Activated CD4-positive, alpha-beta memory T cell treated with anti-CD3 and anti-CD28 coated beads for 36 hours (primary cell): ENCODE measurements around the gene AWAT2. TPM values are rescaled to one million over a fixed set of nuclear protein-coding genes. Genes with fewer than 3 reads are reported as not detected.

Experiments used
- CTCF ChIA-PET: fragments of 350-600 bp; sonication (Branson Sonifier 250); formaldehyde crosslinking; loops from one replicate; lab custom pipeline; 2021; ENCODE audit warnings: antibody characterized with exemption, inconsistent platforms; lab: Charles Lee
- POLR2A ChIA-PET: fragments of 350-600 bp; sonication (Branson Sonifier 250); formaldehyde crosslinking; loops from one replicate; lab custom pipeline; 2021; ENCODE audit warnings: antibody characterized with exemption; lab: Charles Lee
- DNase-seq: peaks from one replicate; pipeline ENCODE4 v3.0.0-alpha.2; 2020
- H3K27ac Mint-ChIP-seq: one replicate; pipeline ENCODE4 v1.8.0; 2021; ENCODE audit warnings: mixed read lengths
- H3K27me3 Mint-ChIP-seq: one replicate; pipeline ENCODE4 v1.8.0; 2021; ENCODE audit warnings: mixed read lengths
- H3K36me3 Mint-ChIP-seq: one replicate; pipeline ENCODE4 v1.8.0; 2021; ENCODE audit warnings: mixed read lengths
- H3K4me1 Mint-ChIP-seq: one replicate; pipeline ENCODE4 v1.8.0; 2021; ENCODE audit warnings: low read depth, mixed read lengths
- H3K4me3 Mint-ChIP-seq: one replicate; pipeline ENCODE4 v1.8.0; 2021; ENCODE audit warnings: mild to moderate bottlenecking, mixed read lengths
- H3K9me3 Mint-ChIP-seq: one replicate; pipeline ENCODE4 v1.8.0; 2021; ENCODE audit warnings: mixed read lengths
- intact Hi-C: fragments of 100-400 bp; cut with micrococcal nuclease; formaldehyde crosslinking; loops from one replicate; pipeline ENCODE4 v1.15.1; 2023
- total RNA-seq, 2 experiments: library from RNA; stranded (reverse); gene quantifications; one replicate each; pipeline ENCODE4 v1.2.3, GENCODE V29; 2021

Gene AWAT2
- total RNA-seq, 2 experiments from 2014 or later, result not detected

DNA sequence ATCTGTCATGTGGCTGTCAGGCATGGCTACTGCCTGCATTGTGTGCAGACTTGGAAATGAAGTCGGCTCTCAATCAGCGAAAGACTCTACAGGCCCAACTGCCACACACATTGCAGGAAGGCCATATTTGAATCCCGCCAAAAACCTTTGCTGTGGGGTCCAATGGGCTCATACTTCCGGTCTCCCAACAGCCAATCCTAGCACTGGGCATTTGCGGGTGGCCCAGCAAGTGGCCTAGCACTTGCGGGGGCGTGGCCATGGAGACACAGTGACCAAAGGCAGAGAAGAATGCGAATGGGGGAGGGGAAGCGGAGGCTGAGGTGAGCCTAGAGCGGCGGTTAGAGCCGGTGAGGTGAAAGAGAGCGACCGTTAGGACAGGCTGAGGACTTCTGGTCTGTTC, 12.3 kb upstream of the AWAT2 start, which contains the start of gene OTUD6A:
Gene OTUD6A (plus strand): TSS at position 382 of the 400 bp plus-strand sequence. CDS start 68 bp downstream, outside the sequence.
- POLR2A ChIA-PET, result no interaction called here
- H3K27ac Mint-ChIP-seq, result no peak within 1 kb of the TSS
- intact Hi-C loops, result no loop called here
- H3K9me3 Mint-ChIP-seq, result no peaks in the 10 kb centered on the region
- no peak within 1 kb of the TSS for H3K4me3 Mint-ChIP-seq
- no peaks in the 10 kb centered on the region for H3K4me1 Mint-ChIP-seq
- H3K36me3 Mint-ChIP-seq, result no peaks in the 10 kb centered on the region
- DNase-seq, result no peak
- H3K27me3 Mint-ChIP-seq, result no peaks in the 10 kb centered on the region
- CTCF ChIA-PET, result no interaction called here

DNA sequence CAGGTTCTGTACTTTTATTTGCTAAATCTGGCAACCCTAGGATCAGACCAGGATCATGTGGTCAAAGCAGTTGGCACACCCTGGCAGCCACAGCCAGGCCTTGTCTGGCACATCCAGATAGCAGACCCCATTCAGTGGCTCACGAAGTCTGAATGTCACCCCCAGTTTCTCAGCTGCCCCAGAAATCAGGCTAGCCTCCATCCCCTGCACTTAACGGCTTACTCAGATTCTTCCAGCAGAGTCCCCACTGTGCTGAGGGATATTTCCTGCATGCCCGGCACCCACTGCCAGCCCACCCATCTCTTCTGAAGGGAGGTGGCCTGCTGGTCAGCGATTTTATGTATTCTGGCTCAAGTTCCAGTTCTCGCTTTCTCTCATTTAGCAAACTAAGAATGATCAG, 4.7 kb upstream of the AWAT2 start:
- no peaks in the 10 kb centered on the region for H3K27me3 Mint-ChIP-seq
- no peaks in the 10 kb centered on the region for H3K4me1 Mint-ChIP-seq
- no peak overlapping the region for H3K4me3 Mint-ChIP-seq
- CTCF ChIA-PET, result no interaction called here
- H3K27ac Mint-ChIP-seq, result no peak overlapping the region
- H3K36me3 Mint-ChIP-seq, result no peaks in the 10 kb centered on the region
- POLR2A ChIA-PET, result no interaction called here
- intact Hi-C loops, result no loop called here
- no peak for DNase-seq
- no peaks in the 10 kb centered on the region for H3K9me3 Mint-ChIP-seq

- no peak for DNase-seq
- Mint-ChIP-seq H3K4me3 (no peak overlapping the region), H3K9me3 (no peaks in the 10 kb centered on the region), H3K27me3 (no peaks in the 10 kb centered on the region), H3K27ac (no peak overlapping the region), H3K36me3 (no peaks in the 10 kb centered on the region), H3K4me1 (no peaks in the 10 kb centered on the region)
- intact Hi-C loops, result no loop called here
- CTCF ChIA-PET, result no interaction called here
- POLR2A ChIA-PET, result no interaction called here
Measured at GRCh38 chrX:70052895-70053615, 3.3 kb upstream of the AWAT2 start.

GRCh38 chrX:70049406-70049805, 332 bp downstream of the AWAT2 start:
- intact Hi-C loops, result no loop called here
- no peak for DNase-seq
- H3K4me3 Mint-ChIP-seq, result no peak overlapping the region
- no peaks in the 10 kb centered on the region for H3K36me3 Mint-ChIP-seq
- no peaks in the 10 kb centered on the region for H3K4me1 Mint-ChIP-seq
- POLR2A ChIA-PET, result no interaction called here
- no peaks in the 10 kb centered on the region for H3K9me3 Mint-ChIP-seq
- H3K27ac Mint-ChIP-seq, result no peak overlapping the region
- CTCF ChIA-PET, result no interaction called here
- H3K27me3 Mint-ChIP-seq, result no peaks in the 10 kb centered on the region

- CTCF ChIA-PET, result no interaction called here
- H3K9me3 Mint-ChIP-seq, result no peaks in the 10 kb centered on the region
- no peak for DNase-seq
- no peaks in the 10 kb centered on the region for H3K27me3 Mint-ChIP-seq
- no peak overlapping the region for H3K4me3 Mint-ChIP-seq
- no peaks in the 10 kb centered on the region for H3K36me3 Mint-ChIP-seq
- no peak overlapping the region for H3K27ac Mint-ChIP-seq
- POLR2A ChIA-PET, result no interaction called here
- intact Hi-C loops, result no loop called here
- no peaks in the 10 kb centered on the region for H3K4me1 Mint-ChIP-seq
Measured at GRCh38 chrX:70046978-70047377, 2.8 kb downstream of the AWAT2 start.

GRCh38 chrX:70044541-70045245, 5.0 kb downstream of the AWAT2 start:
- POLR2A ChIA-PET, result no interaction called here
- CTCF ChIA-PET, result no interaction called here
- intact Hi-C loops, result no loop called here
- Mint-ChIP-seq H3K4me3 (no peak overlapping the region), H3K27me3 (no peaks in the 10 kb centered on the region), H3K9me3 (no peaks in the 10 kb centered on the region), H3K4me1 (no peaks in the 10 kb centered on the region), H3K27ac (no peak overlapping the region), H3K36me3 (no peaks in the 10 kb centered on the region)
- DNase-seq, result no peak

- DNase-seq, result no peak
- H3K9me3 Mint-ChIP-seq, result no peaks in the 10 kb centered on the region
- no peak overlapping the region for H3K27ac Mint-ChIP-seq
- no peak overlapping the region for H3K4me3 Mint-ChIP-seq
- H3K4me1 Mint-ChIP-seq, result no peaks in the 10 kb centered on the region
- ChIA-PET POLR2A (no interaction called here), CTCF (no interaction called here)
- intact Hi-C loops, result no loop called here
- no peaks in the 10 kb centered on the region for H3K27me3 Mint-ChIP-seq
- no peaks in the 10 kb centered on the region for H3K36me3 Mint-ChIP-seq
Measured at GRCh38 chrX:70043685-70044084, 6.1 kb downstream of the AWAT2 start.

GRCh38 chrX:70042399-70043371, 7.1 kb downstream of the AWAT2 start:
- ChIA-PET CTCF (interaction anchor here (1.1 kb wide), 2 partner anchors 10 to 12 kb away, joined by 3 to 6 read pairs; no protein-coding TSS in a partner anchor), POLR2A (no interaction called here)
- no peaks in the 10 kb centered on the region for H3K9me3 Mint-ChIP-seq
- no peaks in the 10 kb centered on the region for H3K36me3 Mint-ChIP-seq
- no peak overlapping the region for H3K4me3 Mint-ChIP-seq
- H3K27ac Mint-ChIP-seq, result no peak overlapping the region
- intact Hi-C loops, result no loop called here
- no peaks in the 10 kb centered on the region for H3K27me3 Mint-ChIP-seq
- DNase-seq, result no peak
- no peaks in the 10 kb centered on the region for H3K4me1 Mint-ChIP-seq

- H3K36me3 Mint-ChIP-seq, result no peaks in the 10 kb centered on the region
- H3K4me1 Mint-ChIP-seq, result no peaks in the 10 kb centered on the region
- H3K9me3 Mint-ChIP-seq, result no peaks in the 10 kb centered on the region
- intact Hi-C loops, result no loop called here
- H3K4me3 Mint-ChIP-seq, result no peak overlapping the region
- ChIA-PET CTCF (interaction anchor here (1.1 to 1.4 kb wide), 4 partner anchors 9 to 12 kb away, joined by 3 to 6 read pairs (median 4); no protein-coding TSS in a partner anchor), POLR2A (no interaction called here)
- no peak for DNase-seq
- no peak overlapping the region for H3K27ac Mint-ChIP-seq
- no peaks in the 10 kb centered on the region for H3K27me3 Mint-ChIP-seq
Measured at GRCh38 chrX:70041993-70042392, 7.7 kb downstream of the AWAT2 start.

- POLR2A ChIA-PET, result no interaction called here
- CTCF ChIA-PET, result interaction anchor here (1.8 kb wide), 1 partner anchor 9 kb away, joined by 7 read pairs; no protein-coding TSS in a partner anchor
- Mint-ChIP-seq H3K4me3 (no peak overlapping the region), H3K4me1 (no peaks in the 10 kb centered on the region), H3K27me3 (no peaks in the 10 kb centered on the region), H3K27ac (no peak overlapping the region), H3K36me3 (no peaks in the 10 kb centered on the region), H3K9me3 (no peaks in the 10 kb centered on the region)
- no peak for DNase-seq
- intact Hi-C loops, result no loop called here
Measured at GRCh38 chrX:70039758-70040157, 10.0 kb downstream of the AWAT2 start.

GRCh38 chrX:70038951-70039350, 10.8 kb downstream of the AWAT2 start:
- intact Hi-C loops, result no loop called here
- Mint-ChIP-seq H3K27me3 (no peaks in the 10 kb centered on the region), H3K9me3 (no peaks in the 10 kb centered on the region), H3K4me3 (no peak overlapping the region), H3K4me1 (no peaks in the 10 kb centered on the region), H3K27ac (no peak overlapping the region), H3K36me3 (no peaks in the 10 kb centered on the region)
- ChIA-PET CTCF (interaction anchor here (1.8 kb wide), 1 partner anchor 8 kb away, joined by 7 read pairs; no protein-coding TSS in a partner anchor), POLR2A (no interaction called here)
- DNase-seq, result no peak

DNA sequence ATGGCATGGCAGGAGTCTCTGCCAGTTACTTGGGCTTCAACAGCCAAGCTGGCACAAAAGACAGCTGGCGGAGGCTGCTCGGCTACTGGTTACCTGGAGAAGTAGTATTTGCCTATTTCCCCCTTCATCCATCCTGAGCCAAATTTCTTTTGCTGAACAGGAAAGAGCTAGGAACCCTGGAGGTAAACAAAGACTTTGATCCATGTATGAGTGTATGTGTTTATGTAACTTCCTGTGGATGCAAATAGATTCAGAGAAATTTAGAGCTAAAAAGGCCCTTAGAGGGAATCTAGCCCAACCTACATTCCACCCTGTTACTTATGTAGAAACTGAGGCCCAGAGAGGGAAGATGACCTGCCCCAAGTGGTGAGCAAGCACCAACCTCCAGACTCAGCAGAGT, 11.2 kb downstream of the AWAT2 start:
- H3K9me3 Mint-ChIP-seq, result no peaks in the 10 kb centered on the region
- no peaks in the 10 kb centered on the region for H3K4me1 Mint-ChIP-seq
- POLR2A ChIA-PET, result no interaction called here
- H3K36me3 Mint-ChIP-seq, result no peaks in the 10 kb centered on the region
- H3K27me3 Mint-ChIP-seq, result no peaks in the 10 kb centered on the region
- no peak overlapping the region for H3K4me3 Mint-ChIP-seq
- CTCF ChIA-PET, result interaction anchor here (1.8 kb wide), 1 partner anchor 8 kb away, joined by 7 read pairs; no protein-coding TSS in a partner anchor
- intact Hi-C loops, result no loop called here
- H3K27ac Mint-ChIP-seq, result no peak overlapping the region
- DNase-seq, result no peak
